Activated T-cell treated with anti-CD3 and anti-CD28 coated beads for 48 hours (primary cell): ENCODE measurements around the gene MAP4K3.

Experiments
- DNase-seq: peaks from one replicate; pipeline ENCODE4 v3.0.0-alpha.2; 2020; ENCODE audit warnings: low read depth

MAP4K3 gene

DNA sequence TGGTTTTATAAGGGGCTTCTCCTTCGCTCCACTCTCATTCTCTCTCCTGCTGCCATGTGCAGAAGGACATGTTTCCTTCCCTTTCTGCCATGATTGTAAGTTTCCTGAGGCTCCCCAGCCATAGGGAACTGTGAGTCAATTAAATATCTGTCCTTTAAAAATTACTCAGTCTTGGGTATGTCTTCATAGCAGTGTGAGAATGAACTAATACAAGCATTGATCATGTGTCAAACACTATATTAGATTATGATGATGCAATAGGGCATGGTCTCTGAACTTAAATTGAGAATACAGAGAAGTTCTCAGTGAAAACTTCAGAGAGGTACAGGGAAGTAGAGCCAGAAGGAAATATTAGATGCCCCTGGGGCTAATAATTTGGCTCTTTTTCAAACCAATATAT lies 5.9 kb upstream of the MAP4K3 start:
- no peak for DNase-seq

DNA sequence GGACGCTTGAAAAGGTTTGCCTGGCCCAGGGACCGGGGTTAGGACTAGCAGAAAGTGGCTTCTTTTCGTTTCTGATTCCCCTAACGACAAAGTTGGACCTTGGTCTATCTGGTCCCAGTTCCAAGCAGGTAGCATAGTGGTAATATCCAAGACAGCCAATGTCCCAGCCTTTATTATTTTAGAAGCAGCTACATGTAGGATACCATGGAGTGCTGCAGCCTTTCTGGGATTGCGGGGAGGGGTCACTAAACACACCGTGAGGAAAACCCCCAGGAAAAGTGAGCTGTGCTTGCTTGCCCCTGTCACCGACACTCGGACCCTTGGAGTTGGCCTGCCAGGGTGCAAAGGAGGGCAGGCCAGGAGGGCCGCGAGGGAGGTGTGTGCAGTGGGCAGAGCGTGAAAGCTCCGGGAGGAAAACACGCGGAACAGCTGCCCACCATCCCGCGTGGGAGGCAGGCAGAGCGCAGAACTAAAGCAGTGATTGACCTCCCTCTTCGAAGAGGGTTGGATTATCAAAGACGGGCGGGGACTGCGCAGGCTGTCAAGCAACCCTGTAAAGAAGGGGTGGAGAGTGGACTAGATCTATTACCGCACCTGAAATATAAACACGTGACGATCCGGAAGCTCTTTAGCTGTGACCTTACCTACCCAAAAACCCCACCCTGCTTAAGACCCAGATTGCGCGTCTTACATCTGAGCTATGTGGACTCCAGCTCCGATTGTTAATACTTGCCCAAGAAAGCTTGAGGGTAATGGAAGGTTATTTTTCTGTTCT lies 624 bp upstream of the MAP4K3 start:
- peak; percentile 29 for DNase-seq

DNA sequence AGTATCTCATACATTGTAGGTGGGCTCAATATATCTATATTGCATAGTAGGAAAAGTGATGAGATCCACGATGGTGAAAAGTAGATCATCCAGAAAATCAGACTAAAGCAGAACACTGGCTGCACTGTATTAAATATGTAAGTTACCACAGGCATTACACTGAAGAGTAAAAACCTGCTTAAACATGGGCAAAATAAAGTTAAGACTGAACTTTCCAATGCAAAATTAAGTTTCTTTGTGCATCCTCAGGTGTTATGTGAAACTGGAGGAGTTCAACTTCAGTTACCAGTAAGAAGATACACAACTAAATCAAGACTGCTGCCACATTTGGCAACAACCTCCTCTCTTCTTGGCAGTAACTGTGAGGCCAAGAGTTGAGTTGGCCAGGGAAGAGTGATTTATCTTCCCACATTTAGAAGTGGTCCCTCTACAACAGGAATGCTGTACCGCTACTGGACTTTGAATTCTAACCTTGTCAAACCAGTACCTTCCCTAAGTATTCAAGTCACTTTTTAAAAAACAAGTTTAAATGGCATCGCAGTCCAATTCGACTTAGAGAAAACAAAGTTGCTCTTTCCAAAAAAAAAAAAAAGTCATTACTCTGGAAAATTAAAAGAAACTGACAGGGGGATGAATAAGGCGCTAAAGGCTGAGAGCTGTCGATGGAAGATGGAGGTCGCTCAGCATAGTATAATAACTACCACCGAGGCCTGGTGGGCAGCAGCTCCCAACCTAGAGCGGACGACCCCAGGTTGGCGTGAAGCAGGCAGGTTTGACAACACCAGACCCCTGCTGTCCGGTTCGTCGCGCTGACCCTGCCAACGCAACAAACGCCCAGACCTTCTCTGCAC lies 1.1 kb downstream of the MAP4K3 start:
- DNase-seq: no peak

DNA sequence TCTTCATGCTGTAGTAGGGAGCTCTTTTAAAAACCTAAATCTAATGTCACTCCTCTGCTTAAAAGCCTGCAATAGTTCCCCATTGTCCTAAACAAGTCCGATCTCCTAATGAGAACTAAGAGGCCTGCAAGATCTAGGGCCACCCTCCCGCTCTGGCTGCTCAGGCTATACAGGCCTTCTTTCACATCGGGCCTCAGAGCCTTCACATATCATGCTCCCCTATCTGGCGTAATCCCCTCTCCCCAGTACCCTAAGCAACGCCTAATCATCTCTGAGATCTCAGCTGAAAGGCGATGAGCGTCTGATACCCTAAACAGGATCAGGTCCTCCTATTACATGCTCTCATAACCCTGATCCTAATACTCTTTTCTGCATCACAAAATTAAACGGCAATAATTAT lies 1.9 kb downstream of the MAP4K3 start:
- no peak for DNase-seq

DNA sequence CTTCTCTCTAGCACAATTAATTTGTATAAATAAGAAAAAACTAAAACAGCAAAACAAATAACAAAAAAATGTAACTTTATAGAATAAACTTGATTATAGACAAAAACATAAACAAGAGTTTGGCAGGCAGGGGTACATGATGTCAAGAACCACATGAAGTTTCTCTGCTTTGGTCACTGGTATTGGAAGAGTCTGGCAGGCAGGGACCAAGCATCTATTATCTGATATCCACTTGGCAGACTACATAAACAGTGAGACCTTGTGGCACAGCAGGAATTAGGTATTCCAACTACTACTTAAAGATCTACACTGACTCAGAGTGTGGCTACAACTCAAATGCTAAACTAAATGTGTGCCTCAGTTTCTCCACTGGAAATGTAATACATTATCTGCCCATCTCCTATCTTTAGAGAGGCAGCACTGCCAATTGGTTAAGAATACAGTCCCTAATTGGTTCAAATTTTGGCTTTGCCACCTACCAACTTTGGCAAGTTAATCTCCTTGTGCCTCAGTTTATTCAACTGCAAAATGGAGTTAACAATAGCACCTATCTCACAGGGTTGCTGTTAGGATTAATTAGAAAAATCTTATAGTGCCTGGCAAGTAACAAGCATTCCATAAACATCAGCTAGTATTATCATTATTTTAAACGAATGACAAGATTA lies 2.7 kb downstream of the MAP4K3 start:
- no peak for DNase-seq

DNA sequence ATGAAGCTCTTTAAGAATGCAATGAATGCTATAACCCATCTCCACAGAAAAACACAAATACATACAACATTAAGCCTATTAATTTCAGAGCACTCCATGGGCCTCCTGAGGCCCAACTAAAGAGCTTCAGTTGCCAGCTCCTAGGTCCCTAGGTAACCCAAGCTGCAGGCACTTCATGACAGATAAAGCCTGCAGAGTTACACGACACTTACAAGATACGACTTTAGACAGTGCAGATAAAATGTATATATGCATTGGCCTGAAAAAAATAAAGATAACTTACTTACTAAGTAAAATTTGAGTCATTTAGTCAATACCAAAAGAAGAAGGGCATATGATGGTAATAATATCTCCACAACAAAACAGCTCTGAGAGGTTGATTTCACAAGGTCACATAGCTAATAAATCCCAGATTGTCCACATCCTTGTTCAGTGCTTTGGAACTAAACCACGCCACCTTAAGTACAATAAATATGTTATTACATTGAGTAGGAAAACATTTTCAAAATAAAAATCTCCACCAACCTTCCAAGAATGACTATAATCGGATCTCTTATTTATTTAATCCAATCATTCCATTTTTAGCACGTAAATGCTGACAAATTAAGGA lies 3.4 kb downstream of the MAP4K3 start:
- DNase-seq: no peak

DNA sequence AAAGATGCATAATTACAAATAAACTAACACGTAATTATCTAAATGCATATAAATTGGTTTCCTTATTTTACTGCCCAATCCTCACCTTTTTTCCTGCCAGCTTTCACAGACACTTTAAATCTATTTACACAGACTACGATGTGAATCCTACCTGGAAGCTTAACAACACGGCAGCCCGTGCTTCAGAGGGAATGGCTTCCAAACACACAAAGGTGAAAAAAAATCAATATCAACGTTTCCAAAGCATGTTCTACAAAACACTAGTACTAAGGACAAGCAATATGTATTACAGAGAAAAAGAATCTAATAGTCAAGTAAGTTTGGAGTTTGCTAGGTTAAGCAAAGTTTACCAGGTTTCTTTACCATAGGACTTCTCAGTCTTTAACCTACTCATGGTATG lies 4.4 kb downstream of the MAP4K3 start:
- no peak for DNase-seq

DNA sequence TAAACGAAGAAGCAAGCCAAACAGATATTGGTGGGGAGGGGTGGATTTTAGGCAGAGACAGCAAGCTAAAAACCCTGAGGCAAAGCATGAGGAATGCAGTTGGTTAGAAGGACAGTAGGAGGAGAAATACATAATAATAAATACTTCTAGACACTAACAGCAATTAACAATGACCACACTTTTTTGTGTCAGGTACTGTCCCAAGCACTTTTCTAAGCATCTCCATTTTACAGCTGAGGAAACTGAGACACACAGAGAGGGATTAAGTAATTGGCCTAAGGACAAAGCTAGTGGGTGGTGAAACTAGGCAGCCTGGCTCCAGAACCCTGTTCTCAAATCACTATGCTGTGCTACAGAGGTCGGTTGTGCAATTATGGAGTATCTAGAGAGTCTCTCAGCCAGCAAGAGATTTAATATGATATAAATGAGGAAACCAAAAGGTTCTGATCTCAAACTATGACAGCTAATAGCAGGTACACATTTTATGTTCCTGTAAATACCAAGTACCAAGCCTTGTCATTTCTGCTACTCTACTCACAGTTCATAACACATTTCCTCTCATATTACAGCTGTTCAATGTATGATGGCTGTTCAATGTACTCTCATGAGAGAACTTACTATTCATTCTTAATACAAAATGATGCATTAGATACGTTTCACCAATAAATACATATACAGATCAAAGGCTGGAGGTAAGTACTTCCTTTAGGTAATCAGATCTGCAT lies 5.3 kb downstream of the MAP4K3 start:
- no peak for DNase-seq

DNA sequence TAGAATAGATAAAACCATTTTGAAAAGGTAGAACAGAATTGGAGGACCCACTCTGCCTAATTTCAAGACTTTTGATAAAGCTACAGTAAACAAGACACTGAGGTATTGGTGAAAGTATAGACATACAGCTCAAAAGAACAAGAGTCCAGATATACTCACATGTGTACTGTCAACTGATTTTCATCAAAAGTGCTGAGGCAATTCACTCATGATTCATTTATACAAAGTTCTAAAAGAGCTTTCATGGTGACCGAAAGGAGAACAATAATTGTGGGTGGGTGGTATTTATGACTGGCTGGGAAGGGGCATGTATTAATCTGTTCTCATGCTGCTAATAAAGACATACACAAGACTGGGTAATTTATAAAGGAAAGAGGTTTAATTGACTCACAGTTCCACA lies 7.3 kb downstream of the MAP4K3 start:
- DNase-seq: no peak

DNA sequence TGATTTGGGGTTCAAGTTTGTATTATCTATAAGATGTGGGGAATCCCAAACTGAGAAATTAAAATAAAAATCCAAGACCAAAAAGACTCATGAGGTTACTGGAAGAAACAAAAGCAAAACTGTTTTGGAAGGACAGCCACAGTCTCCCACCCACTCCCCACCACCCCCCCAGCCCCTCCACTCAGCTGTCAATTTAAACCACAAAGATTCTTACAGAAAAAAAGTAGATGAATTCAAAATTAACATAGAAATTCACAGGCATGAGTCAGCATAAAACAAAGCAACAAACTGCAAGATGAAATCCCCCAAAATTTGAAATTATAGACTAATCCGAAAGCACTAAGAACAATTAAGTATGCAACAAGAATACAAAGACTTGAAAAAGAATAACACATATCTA lies 12.1 kb downstream of the MAP4K3 start:
- DNase-seq: no peak

DNA sequence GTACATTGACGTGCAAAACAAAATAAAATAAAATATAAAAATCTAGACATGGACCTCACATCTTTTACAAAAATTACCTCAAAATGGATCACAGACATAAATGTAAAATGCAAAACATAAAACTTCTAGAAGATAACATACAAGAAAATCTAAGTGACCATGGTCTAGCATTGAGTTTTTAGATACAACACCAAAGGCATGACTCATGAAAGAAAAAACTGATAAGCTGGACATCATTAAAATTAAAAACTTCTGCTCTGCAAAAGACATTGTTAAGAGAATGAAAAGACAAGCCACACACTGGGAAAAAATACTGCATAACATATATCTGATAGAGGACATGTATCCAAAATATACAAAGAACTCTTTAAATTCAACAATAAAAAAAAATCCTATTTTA lies 14.4 kb downstream of the MAP4K3 start:
- no peak for DNase-seq

DNA sequence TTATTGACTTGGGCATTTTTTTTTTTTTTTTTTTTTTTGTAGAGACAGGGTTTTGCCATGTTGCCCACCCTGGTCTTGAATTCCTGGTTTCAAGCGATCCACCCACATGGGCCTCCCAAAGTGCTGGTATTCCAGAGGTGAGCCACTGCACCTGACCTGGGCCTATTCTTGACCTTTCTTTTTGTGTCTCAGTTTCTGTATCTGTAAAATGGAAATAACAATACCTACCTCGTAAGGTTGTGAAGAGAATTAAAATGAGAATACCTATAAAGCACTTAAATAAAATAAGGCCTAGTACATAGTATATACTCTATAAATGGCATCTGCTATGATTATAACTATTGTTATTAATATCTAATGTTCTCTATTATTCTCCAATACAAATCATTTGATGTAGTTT lies 15.7 kb downstream of the MAP4K3 start:
- DNase-seq: no peak

DNA sequence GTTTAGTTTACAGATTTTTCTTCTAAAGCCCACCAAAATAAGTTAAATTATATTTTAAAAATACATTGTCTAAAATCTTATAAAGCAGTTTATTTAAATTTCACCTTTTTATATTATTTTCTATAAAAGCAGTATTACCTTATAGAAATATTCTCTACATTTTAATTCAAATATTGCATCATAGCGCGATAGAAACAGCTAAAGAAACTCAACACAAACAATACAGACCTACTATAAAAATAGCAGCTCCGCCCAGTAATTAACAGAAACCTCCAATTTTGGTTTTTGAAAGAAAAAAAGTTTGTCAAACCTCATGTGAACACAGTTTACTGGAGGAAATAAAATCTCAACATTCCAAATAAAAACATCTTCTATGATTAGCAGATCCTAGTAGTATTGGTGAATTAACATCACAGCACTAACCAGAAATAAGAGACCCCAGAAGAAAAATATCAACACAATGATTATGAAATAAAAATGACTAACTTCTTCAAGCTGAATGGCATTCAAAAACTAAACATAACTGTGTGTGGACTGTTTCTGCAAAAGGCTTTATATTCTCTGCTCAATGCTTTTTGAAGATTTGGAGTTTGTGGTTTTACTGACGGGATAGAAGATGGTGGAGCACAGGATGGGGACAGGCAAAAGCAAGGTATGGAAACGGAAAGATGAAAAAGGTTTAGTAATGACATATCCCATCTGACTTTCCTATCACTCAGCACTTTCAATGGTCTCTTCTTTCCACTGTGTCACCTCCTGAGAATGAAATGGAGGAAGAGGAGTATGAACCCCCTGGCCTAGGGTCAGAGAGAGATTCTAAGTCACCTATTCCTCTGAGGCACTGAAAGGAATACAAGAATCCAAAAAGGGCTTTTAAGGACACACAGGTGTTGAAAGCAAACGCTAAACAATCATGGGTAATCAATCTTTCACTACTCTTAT lies 17.5 kb downstream of the MAP4K3 start:
- DNase-seq: no peak

DNA sequence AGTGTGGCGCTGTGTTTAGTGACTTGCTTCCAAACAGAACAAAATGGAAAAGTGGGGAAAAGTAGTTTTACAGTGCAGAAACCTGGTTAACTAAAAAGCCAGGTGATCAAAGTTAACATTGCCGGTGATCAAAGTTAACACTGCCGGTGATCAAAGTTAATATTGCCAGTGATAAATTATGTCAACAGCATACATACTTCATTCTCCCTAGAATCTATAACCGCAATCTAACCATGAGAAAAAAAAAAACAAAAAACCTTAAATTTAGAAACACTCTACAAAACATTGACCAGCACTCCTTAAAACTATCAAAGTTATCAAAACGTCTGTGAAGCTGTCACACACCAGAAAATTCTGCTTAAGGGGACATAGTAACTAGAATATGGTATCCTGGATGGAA lies 18.6 kb downstream of the MAP4K3 start:
- DNase-seq: no peak

DNA sequence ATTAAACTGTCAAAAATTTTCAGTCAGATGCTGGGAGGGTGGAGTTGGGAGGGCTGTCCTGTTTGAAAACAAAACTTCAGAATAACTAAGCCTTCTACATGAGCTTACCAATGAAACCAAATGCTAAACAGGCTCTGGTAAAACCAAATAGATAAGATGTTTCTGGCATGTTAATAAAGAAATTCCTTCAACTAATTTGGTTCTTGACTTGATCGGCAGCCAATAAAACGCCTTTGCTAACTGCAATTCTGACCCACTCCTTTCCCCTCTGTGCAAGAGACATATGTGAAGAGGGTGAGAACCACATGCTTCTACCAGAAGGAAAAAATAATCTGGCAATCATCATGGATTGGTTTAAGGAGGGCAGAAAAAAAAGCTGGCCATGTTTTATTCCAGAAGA lies 20.9 kb downstream of the MAP4K3 start:
- DNase-seq: no peak

DNA sequence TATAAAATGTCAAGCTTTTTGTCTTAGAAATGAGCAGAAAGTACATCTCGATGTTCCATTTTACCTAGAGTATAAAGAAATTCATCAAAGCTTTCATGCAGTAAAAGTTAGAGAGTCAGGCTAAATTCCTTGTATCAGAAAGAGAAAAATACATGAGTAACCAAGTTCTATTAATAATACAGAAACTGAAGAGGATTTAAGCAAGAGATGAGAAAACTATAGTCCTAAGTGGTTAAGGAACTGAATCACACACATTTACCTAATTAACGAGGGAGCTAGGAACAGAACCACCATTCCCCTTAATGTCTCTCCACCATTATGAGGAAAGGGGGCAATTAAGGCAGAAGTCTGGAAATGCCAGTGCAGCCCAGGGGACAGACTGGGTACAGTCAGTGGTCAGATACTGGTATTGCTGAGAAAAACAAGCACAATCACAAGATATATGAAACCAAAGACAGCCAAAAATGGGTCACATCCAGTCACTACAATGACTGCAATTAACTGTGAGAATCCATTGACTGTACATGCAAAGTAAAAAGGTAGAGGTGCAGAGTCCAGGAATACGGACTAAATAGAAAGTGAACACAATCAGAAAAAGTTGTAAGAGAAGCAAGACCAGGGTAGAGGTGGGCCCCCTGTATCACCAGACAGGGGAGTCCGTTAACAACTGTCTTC lies 23.9 kb downstream of the MAP4K3 start:
- no peak for DNase-seq

DNA sequence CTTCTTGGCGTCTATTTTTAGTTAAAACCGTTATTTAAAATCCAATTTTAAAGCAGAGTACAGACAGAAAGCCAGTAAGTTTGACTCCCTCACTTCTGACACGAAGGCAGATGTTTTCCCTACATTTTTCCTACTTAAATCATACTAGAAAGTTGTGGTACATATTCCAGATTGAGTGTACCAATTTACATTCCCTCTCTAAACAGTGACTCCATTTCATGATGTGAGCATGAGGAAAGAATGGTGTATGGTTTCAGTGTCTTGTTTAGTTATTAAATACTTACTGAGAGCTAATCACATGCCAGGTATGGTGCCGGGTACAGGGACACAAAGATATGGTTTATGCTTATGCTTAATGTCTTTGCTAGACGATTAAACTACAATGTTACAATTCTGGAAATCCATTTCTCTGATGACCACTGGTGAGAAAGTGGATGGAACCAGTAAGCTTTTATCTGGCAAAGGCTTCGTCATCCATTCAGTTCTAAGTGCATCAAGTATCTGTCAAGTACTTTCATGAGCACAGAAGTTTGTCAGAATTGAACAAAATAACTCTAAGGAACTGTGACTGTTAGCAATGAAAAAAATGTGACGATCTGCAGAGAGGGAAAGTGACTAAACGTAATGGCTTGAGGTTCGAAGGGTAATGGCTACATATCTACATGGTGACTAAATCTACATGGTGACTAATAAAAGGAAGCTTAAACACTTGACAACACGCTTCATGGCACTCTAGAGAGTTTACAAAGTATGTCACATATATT lies 25.7 kb downstream of the MAP4K3 start:
- no peak for DNase-seq

DNA sequence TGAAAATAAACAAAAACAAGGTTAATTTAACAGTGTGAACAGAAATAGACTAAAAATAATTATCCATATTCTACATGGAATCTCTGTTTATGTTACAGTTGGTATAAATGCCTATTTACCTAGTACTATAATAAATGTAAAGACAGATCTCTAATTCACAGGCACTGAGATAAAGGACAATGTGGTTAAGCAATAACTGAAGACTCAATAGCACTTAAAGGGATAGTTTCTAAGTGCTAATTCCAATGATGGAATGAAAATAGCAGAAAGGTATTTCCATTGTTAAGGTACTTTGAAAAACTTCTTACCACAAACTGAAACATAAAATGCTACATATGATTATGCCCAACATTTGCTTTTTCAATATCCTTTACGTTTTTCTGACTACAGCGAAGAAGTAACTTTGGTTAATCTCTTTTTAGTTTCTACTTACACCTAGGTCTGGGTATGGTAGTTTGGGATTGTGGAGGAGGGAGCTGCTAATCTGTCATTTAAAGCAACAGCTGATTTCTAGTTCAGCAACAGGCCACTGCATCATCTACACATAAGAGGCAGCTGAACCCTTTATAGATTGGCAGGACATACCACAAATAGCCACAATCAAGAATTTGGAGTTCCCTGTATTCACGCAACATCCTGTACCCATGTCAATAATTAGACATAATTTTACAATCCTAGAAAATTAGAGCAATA lies 27.2 kb downstream of the MAP4K3 start:
- DNase-seq: no peak
